H1 (cell line): ENCODE results near the gene BPIFB2.

Source experiments
- CTCF ChIP-seq, 3 experiments: IDR thresholded peaks; 1 replicate in 2 of 3; 2 replicates in 1 of 3; pipeline versions ENCODE4 v1.5.1 to v1.6.1; 2011; ENCODE audit warnings: low read length in 3 of 3, mild to moderate bottlenecking in 3 of 3, inconsistent platforms in 2 of 3, low read depth in 1 of 3, moderate library complexity in 1 of 3; ENCODE audit not compliant: insufficient read depth in 1 of 3; ENCODE audit errors: control extremely low read depth in 1 of 3
- EP300 ChIP-seq, 2 experiments: IDR thresholded peaks; 1 replicate in 1 of 2; 2 replicates in 1 of 2; pipeline ENCODE4 v1.6.1; 2011 to 2012; ENCODE audit warnings: low read depth in 2 of 2, low read length in 2 of 2, mild to moderate bottlenecking in 2 of 2, borderline replicate concordance in 1 of 2, inconsistent platforms in 1 of 2, moderate library complexity in 1 of 2
- HDAC2 ChIP-seq, 2 experiments: fragments of 300-600 bp in 1 of 2; sonication (generic) in 1 of 2; IDR thresholded peaks; 2 replicates each; pipeline ENCODE4 v1.6.1; 2011 to 2012; ENCODE audit warnings: low read depth in 2 of 2, low read length in 2 of 2, mild to moderate bottlenecking in 2 of 2, moderate library complexity in 2 of 2, borderline replicate concordance in 1 of 2, inconsistent platforms in 1 of 2

GRCh38 chr20:32959351-32960221 lies 47.9 kb upstream of the BPIFB2 start:
- TF ChIP-seq CTCF (IDR thresholded peaks at IDR 0.05; ENCODE audit: control extremely low read depth in 1 of 3, insufficient read depth in 1 of 3, low read depth in 1 of 3, low read length in 3 of 3) (no peak), HDAC2 (IDR thresholded peaks at IDR 0.05; ENCODE audit: borderline replicate concordance in 1 of 2, low read depth in 2 of 2, low read length in 2 of 2) (no peak), EP300 (IDR thresholded peaks at IDR 0.05; ENCODE audit: borderline replicate concordance in 1 of 2, low read depth in 2 of 2, low read length in 2 of 2) (no peak)
